HG03025 (cell line): ENCODE data around the gene GOLGA8B.
"Not testable (repeated sequence)": the region's sequence is repeated elsewhere in the genome, so short reads cannot be mapped to it uniquely, and the experiment has no call there.

Experiments
- ATAC-seq: cut with Tn5 transposase; IDR thresholded peaks from one replicate; pipeline ENCODE4 v1.9.1; 2021; ENCODE audit warnings: mild to moderate bottlenecking, moderate library complexity; ENCODE audit not compliant: unreplicated experiment, low FRiP score

GOLGA8B gene

DNA sequence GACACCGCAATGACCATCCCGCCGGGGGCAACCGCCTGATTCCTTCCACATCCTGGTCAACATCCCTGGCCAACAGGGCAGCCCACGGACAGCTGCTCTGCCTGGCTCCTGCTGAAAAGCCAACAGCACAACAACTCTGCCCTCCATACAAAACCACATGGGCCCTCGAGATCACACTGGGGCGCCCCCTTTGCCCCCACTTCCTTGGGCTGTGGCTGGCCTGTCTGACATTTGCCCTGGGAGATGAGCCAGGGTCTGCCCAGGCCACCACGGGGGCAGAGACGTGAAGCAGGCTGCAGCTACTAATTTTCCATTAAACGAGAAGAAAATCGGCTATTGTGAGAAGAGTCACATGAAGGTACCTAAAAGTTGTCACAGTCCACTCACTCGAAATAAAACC, 16.3 kb downstream of the GOLGA8B start:
- ATAC-seq = not testable (repeated sequence)

- not testable (repeated sequence) for ATAC-seq
Observed at GRCh38 chr15:34564711-34565110, 18.7 kb downstream of the GOLGA8B start.

DNA sequence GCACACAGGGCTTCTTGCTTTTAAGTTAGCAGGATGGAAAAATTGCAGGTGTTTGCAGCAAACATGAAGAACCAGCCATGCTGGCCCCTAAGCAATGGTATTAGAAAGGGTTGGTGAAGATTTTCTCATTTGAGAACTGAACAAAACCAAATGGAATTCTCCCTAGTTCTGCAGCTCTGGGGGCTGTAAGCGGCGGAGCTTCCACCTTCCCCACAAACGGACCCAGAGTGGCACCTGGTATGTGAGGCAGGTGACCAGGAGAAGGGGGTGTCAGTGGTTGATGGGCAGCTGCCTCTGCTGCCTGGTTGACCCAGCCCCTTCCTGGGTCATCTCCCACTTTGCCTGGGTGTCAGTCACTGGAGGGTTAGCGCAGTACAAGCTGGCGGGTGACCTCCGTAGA, 22.6 kb downstream of the GOLGA8B start:
- ATAC-seq = not testable (repeated sequence)

- ATAC-seq = not testable (repeated sequence)
Observed at GRCh38 chr15:34559764-34560163, 23.7 kb downstream of the GOLGA8B start.

GRCh38 chr15:34555162-34555561, 28.3 kb downstream of the GOLGA8B start:
- ATAC-seq = not testable (repeated sequence)

DNA sequence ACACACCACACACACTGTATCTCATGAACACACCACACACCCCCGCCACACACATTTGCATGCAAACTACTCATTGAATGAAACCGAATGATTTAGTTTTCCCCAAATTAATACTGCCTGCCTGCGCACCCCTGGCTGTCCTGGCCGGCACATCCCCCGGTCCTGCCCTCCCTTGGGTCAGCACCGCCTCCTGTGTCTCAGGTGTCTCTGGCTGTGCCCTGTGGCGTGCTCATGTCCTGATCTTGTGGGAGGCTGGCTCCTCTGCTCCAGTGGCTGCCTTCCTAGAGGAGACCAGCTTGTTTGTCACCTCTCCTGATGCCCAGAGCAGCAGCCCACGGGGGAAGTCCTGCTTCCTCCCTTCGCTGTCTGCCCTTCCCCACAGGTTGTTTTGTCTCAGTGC, 28.7 kb downstream of the GOLGA8B start:
- ATAC-seq = not testable (repeated sequence)

GRCh38 chr15:34554126-34554525, 29.3 kb downstream of the GOLGA8B start:
- ATAC-seq = not testable (repeated sequence)

GRCh38 chr15:34550129-34550528, 33.3 kb downstream of the GOLGA8B start:
- ATAC-seq = not testable (repeated sequence)

- peak; percentile 71 for ATAC-seq
Observed at GRCh38 chr15:34549381-34549809, 34.1 kb downstream of the GOLGA8B start.

GRCh38 chr15:34543860-34544649, 39.4 kb downstream of the GOLGA8B start:
- not testable (repeated sequence) for ATAC-seq

- not testable (repeated sequence) for ATAC-seq
Observed at GRCh38 chr15:34535857-34536256, 47.6 kb downstream of the GOLGA8B start.
